Measurements from ENCODE around the gene GHR.

DNA sequence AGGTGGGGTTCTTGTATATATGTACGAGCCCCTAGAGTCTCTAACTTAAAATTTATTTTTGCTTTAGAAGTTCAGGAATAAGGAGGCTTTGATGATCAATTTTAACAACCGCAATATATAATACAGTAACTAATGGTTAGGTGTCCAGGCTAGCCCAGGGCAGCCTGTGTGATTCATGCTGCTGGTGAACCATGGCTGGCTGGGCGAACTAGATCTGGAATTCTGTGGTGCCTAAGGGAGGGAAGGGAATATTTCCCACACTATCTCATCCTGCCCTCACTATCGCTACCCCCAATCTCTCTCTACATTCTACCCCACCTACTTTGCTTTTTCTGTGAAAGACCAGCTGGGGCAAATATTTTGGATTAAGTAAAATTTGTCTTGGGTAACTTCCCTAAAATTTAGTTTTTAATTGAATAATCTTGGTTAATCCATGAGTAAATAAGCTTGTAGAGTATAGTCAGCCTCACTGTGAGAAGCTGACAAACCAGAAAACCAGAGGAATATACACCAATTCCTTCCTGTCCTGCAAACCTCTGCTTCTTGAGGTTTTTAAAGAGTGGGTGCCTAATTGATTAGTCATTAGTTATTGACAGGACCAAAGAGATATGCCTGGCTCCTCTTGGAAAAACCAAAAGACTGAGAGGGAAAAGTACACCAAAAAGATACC lies 218.2 kb downstream of the GHR start:
- TF ChIP-seq, protein P1, sequence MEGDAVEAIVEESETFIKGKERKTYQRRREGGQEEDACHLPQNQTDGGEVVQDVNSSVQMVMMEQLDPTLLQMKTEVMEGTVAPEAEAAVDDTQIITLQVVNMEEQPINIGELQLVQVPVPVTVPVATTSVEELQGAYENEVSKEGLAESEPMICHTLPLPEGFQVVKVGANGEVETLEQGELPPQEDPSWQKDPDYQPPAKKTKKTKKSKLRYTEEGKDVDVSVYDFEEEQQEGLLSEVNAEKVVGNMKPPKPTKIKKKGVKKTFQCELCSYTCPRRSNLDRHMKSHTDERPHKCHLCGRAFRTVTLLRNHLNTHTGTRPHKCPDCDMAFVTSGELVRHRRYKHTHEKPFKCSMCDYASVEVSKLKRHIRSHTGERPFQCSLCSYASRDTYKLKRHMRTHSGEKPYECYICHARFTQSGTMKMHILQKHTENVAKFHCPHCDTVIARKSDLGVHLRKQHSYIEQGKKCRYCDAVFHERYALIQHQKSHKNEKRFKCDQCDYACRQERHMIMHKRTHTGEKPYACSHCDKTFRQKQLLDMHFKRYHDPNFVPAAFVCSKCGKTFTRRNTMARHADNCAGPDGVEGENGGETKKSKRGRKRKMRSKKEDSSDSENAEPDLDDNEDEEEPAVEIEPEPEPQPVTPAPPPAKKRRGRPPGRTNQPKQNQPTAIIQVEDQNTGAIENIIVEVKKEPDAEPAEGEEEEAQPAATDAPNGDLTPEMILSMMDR (IDR thresholded peaks at IDR 0.05) = no peak
- no peak for TF ChIP-seq POLR2A (IDR thresholded peaks at IDR 0.05)
